Osteocyte (in vitro differentiated cells): ENCODE measurements around the gene KIF18B. TPM values are rescaled to one million over a fixed set of nuclear protein-coding genes. Genes with fewer than 3 reads are reported as not detected.

Experiments used
- DNase-seq: peaks from one replicate; pipeline ENCODE4 v3.0.0; 2021; ENCODE audit warnings: mixed read lengths; ENCODE audit not compliant: unreplicated experiment; ENCODE audit errors: extremely low spot score
- H3K27ac Mint-ChIP-seq: one replicate; pipeline ENCODE4 v1.8.0; 2021; ENCODE audit warnings: mild to moderate bottlenecking, mixed read lengths; ENCODE audit not compliant: unreplicated experiment
- H3K27me3 Mint-ChIP-seq: one replicate; pipeline ENCODE4 v1.8.0; 2021; ENCODE audit warnings: mixed read lengths; ENCODE audit not compliant: unreplicated experiment
- H3K36me3 Mint-ChIP-seq: one replicate; pipeline ENCODE4 v1.8.0; 2021; ENCODE audit warnings: mixed read lengths; ENCODE audit not compliant: unreplicated experiment
- H3K4me1 Mint-ChIP-seq: one replicate; pipeline ENCODE4 v1.8.0; 2021; ENCODE audit warnings: mixed read lengths; ENCODE audit not compliant: unreplicated experiment
- H3K4me3 Mint-ChIP-seq: one replicate; pipeline ENCODE4 v1.8.0; 2021; ENCODE audit warnings: mild to moderate bottlenecking, moderate library complexity, mixed read lengths; ENCODE audit not compliant: unreplicated experiment
- H3K9me3 Mint-ChIP-seq: one replicate; pipeline ENCODE4 v1.8.0; 2021; ENCODE audit warnings: mixed read lengths; ENCODE audit not compliant: unreplicated experiment
- CTCF ChIP-seq: fragments of 200-600 bp; sonication (generic); IDR thresholded peaks from 2 replicates; pipeline ENCODE4 v1.5.0; 2021; ENCODE audit warnings: antibody characterized with exemption, mild to moderate bottlenecking, moderate library complexity
- total RNA-seq: library from RNA; stranded (reverse); gene quantifications from 2 replicates; pipeline ENCODE4 v1.2.1, GENCODE V29; 2021

Gene KIF18B
- total RNA-seq, 1 donor from 2014 or later = 6.9 TPM

- TF ChIP-seq CTCF = no peak
- H3K4me3 Mint-ChIP-seq = no peak overlapping the region
- DNase-seq = no peak
- H3K4me1 Mint-ChIP-seq = peaks cover 19% of the 10 kb centered on the region
- no peaks in the 10 kb centered on the region for H3K36me3 Mint-ChIP-seq
- H3K27me3 Mint-ChIP-seq = peaks cover 31% of the 10 kb centered on the region
- H3K9me3 Mint-ChIP-seq = no peaks in the 10 kb centered on the region
- H3K27ac Mint-ChIP-seq = no peak overlapping the region
Observed at GRCh38 chr17:44965481-44966234, 18.1 kb upstream of the KIF18B start.

DNA sequence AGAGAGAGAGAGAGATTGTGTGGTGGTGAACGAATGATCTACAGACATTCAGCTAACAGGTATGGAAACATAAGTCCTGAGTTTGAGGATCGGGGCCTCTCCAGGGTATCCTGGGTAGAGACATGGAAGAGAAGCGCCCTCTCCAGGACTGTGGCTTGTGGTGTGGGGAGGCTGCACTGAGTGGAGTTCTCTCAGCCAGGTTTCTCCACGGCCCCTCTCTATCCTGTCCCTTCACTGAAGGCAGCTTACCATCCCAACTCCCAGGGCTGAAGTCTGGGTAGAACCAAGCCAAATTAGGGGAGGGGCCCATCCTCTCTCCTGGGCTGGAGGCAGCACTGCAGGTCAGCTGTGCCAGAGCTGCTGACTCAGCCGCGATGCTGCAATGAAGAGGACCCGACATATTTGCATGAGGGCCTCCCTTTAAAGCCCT, 14.4 kb upstream of the KIF18B start:
- peak; percentile 9 for TF ChIP-seq CTCF
- Mint-ChIP-seq H3K36me3 (no peaks in the 10 kb centered on the region), H3K4me1 (peaks cover 10% of the 10 kb centered on the region), H3K4me3 (no peak overlapping the region), H3K27ac (no peak overlapping the region), H3K27me3 (peaks cover 15% of the 10 kb centered on the region), H3K9me3 (no peaks in the 10 kb centered on the region)
- no peak for DNase-seq

DNA sequence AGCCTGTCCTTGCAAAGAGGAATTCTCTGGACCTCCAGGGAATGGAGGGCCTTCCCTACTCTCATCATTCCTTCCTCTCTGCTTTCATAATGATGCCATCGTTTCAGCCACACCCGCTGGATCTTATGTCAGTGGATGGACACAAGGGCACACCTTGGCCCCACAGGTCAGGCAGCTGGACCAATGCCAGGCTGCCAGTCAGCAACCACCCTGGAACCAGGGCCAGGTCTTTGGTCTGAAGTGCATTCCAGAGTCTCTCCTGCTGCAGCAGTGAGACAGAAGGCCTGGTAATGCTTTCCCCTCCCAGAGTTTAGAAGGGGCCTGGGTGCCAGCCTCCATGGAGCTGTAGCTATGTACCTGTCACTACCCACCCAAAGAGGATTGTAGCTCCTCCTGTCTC, 13.1 kb upstream of the KIF18B start:
- Mint-ChIP-seq H3K4me3 (no peak overlapping the region), H3K27me3 (peaks cover 5% of the 10 kb centered on the region), H3K36me3 (no peaks in the 10 kb centered on the region), H3K9me3 (no peaks in the 10 kb centered on the region), H3K27ac (peak overlapping the region; percentile 56), H3K4me1 (peaks cover 12% of the 10 kb centered on the region)
- no peak for TF ChIP-seq CTCF
- no peak for DNase-seq

DNA sequence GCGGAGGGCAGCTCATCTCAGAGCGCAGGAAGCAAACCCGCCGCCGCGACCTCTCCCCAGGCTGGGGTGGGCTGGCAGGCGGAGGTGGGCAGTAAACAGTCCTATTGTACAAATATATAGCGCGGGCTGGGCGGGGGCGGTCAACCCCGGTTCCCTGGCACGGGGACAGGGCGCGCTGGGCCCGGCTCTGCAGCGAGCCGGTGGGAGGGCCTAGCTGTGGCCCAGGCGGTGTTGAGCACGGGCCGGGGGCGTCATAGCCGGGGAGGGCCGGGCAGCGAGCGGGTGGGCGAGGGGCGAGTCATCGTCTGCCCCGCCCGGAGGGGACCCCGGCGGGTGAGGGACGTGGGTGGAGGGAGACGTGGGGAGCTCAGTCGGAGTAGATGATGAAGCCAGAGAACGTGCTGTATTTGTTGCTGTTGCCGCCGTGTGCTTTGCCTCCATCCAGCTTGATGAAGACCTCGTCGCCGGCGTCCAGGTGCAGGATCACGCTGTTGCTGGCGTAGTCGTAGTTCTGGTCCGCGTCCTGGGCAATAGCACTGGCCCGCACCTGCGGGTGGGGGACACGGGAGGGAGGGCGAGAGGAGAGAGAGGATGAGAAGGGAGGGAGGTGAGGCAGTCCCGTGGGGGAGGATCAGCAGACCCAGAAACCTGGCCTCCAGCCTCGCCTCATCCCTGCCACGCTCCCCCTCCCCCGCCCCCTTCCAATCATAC, 12.4 kb upstream of the KIF18B start:
- no peak for DNase-seq
- H3K4me3 Mint-ChIP-seq = no peak overlapping the region
- TF ChIP-seq CTCF = no peak
- no peaks in the 10 kb centered on the region for H3K36me3 Mint-ChIP-seq
- no peaks in the 10 kb centered on the region for H3K9me3 Mint-ChIP-seq
- no peak overlapping the region for H3K27ac Mint-ChIP-seq
- peaks cover 12% of the 10 kb centered on the region for H3K4me1 Mint-ChIP-seq
- peaks cover 3% of the 10 kb centered on the region for H3K27me3 Mint-ChIP-seq
